Cardiac septum (tissue), 1 donor: ENCODE results near the gene URAD. TPM values are rescaled to one million over a fixed set of nuclear protein-coding genes. Genes with fewer than 3 reads are reported as not detected.

Experiments
- DNase-seq: peaks from one replicate; pipeline ENCODE4 v3.0.0-alpha.2; 2020; ENCODE audit warnings: low spot score
- intact Hi-C: fragments of 100-400 bp; cut with DNase I; formaldehyde crosslinking; loops from one replicate; pipeline ENCODE4 v1.14.0; 2022
- total RNA-seq: library from RNA; stranded (reverse); fragmentation: NEBNext Ultra II Directional; extraction: Animal tissue kit (Norgen Biotek cat#: 25700); gene quantifications from one replicate; pipeline ENCODE4 v1.2.1, GENCODE V29; 2021
- donor health status: DM: no; HTN: no; CAD: no.

Gene URAD
- total RNA-seq, 1 donor from 2014 or later: not detected

GRCh38 chr13:27962128-27962841 lies 26.2 kb downstream of the URAD start:
- intact Hi-C loops: no loop called here
- peak; percentile 5 for DNase-seq

- intact Hi-C loops: no loop called here
- no peak for DNase-seq
Measured at GRCh38 chr13:27961227-27962085, 27.0 kb downstream of the URAD start.

- DNase-seq: no peak
- intact Hi-C loops: no loop called here
Measured at GRCh38 chr13:27960362-27961226, 27.9 kb downstream of the URAD start.

GRCh38 chr13:27959976-27960361 lies 28.5 kb downstream of the URAD start:
- no peak for DNase-seq
- intact Hi-C loops: loop anchor here (10.0 kb wide), 2 partner anchors 135 to 595 kb away; no protein-coding TSS in a partner anchor

- intact Hi-C loops: loop anchor here (10.0 kb wide), 2 partner anchors 132 to 592 kb away; no protein-coding TSS in a partner anchor
- no peak for DNase-seq
Measured at GRCh38 chr13:27956576-27957300, 31.8 kb downstream of the URAD start.

GRCh38 chr13:27955014-27955591 lies 33.4 kb downstream of the URAD start:
- intact Hi-C loops: loop anchor here (10.0 kb wide), 2 partner anchors 130 to 590 kb away; no protein-coding TSS in a partner anchor

GRCh38 chr13:27954406-27954851 lies 34.1 kb downstream of the URAD start:
- DNase-seq: no peak
- intact Hi-C loops: loop anchor here (10.0 kb wide), 2 partner anchors 130 to 590 kb away; no protein-coding TSS in a partner anchor

More at GRCh38 chr13:27955014-27955591, 33.4 kb downstream of the URAD start:
- no peak for DNase-seq

- no peak for DNase-seq
- intact Hi-C loops: loop anchor here (10.0 kb wide), 2 partner anchors 129 to 589 kb away; no protein-coding TSS in a partner anchor
Measured at GRCh38 chr13:27953676-27954405, 34.7 kb downstream of the URAD start.

GRCh38 chr13:27952876-27953675 lies 35.4 kb downstream of the URAD start:
- intact Hi-C loops: loop anchor here (10.0 kb wide), 2 partner anchors 128 to 588 kb away; no protein-coding TSS in a partner anchor
- no peak for DNase-seq

GRCh38 chr13:27942972-27943371 lies 45.5 kb downstream of the URAD start:
- intact Hi-C loops: no loop called here
- DNase-seq: no peak

- DNase-seq: no peak
- intact Hi-C loops: no loop called here
Measured at GRCh38 chr13:27933580-27934328, 54.7 kb downstream of the URAD start.

- intact Hi-C loops: no loop called here
- DNase-seq: no peak
Measured at GRCh38 chr13:27933118-27933517, 55.4 kb downstream of the URAD start.

GRCh38 chr13:27929868-27930267 lies 58.6 kb downstream of the URAD start:
- intact Hi-C loops: no loop called here
- no peak for DNase-seq

- intact Hi-C loops: no loop called here
- DNase-seq: no peak
Measured at GRCh38 chr13:27928805-27929753, 59.4 kb downstream of the URAD start.

- DNase-seq: no peak
- intact Hi-C loops: no loop called here
Measured at GRCh38 chr13:27928353-27928804, 60.1 kb downstream of the URAD start.
